ENCODE data around the gene CARD16.
"Not testable (repeated sequence)": the region's sequence is repeated elsewhere in the genome, so short reads cannot be mapped to it uniquely, and the experiment has no call there.

Gene CARD16

DNA sequence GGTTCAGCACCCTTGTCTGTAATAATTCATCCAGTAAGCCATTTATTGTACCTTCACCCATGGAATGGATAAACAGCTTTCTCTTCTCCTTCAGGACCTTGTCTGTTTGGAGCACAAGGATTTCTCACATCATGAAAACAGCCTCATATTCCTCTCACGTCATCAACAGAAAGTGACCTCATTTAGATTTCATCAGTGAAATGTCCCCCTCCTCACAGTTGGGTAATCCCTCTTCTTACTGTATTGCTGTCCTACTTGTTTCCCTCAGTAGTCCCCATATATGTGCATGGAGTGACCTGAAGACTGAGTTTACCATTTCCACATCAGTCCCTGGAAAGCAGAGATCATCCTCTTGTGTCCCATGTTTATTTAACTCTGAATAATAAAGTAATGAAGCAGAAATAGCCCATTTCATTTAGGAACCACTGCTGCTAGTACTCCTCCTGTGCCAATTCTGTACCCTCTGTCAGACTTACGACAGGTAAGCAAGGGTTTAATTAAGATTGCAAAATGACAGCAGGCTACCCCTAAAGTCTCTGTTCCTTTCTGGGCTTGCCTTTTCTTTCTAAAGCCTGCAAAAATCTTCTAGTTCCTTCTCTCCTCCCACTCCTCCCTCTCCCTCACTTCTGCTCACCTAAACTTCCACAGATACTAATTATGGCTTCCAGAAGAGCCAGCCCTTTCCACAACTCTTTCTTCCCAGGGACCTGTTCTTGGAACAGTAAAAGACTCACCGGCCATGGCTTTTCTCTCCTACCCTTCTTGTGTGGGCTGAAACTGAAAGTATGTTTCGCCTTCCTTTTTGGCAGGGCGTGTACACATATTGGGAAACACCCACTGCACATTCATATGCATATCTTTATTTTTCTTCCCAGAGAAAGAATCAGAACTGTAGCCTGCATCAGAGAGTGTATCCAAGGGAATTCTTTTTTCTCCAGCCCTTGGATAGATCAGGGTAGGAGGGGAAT is at the start of gene CARD16:
CARD16 (minus strand) TSS at position 779 of the 968 bp plus-strand sequence; CDS start at position 741, 38 bp downstream.
- not testable (repeated sequence) for H3K9ac ChIP-seq (ENCODE audit: insufficient read length); DNase-seq (ENCODE audit: low read depth, low spot score); H3K9me3 ChIP-seq (ENCODE audit: low read depth, low read length); H3K36me3 ChIP-seq (ENCODE audit: insufficient read depth, low read length); H3K27ac ChIP-seq
- 0 out of 2 replicates have a peak within 1 kb of the TSS, but pooled peaks have one; percentile 15 for H3K4me3 ChIP-seq

DNA sequence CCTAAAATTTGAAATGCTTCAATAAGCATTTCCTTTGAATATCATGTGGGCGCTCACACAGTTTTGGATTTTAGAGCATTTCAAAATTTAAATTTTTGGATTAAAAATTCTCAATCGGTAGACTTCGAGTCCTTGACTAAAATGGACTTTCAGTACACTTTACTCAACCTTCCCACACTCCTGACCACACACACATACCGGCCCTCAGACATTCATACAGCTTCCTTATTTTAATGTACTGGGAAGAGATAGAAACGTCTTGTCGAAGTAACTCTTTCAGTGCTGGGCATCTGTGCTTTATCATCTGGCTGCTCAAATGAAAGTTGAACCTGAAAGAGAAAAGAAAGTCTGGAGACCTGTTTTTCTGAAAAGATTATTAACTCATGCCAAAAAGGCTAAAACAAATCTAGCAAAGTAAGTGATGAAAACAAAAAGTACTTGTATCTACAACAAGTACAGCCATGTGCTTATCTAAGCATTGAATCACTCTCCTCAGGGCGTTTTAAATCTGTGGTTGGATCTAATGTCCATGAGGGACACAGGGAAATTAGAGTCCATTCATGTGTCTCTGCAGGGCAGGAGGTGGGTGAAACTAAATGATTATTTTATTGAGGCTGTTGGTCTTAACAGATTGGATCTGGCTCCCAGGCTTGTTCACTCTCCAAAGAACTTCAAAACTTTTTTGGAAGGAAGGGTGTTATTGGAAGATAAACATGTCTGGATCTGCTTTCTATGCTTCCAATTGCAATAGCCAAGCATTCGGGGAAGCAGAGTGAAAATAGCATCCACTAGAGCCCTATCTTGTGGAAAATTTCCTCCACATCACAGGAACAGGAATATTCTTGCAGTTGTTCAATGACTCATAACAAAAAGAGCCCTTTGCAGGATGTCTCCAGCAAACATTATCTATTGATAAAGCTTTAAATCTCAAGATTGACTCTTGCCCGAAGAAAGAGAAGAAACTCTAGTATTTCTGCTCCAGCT is 47.4 kb upstream of the CARD16 start:
- H3K27ac ChIP-seq = no peak overlapping the region
- no peak for DNase-seq (ENCODE audit: low read depth, low spot score)
- no peaks in the 10 kb centered on the region for H3K9me3 ChIP-seq (ENCODE audit: low read depth, low read length)
- TF ChIP-seq FOXP2 (optimal IDR thresholded peaks at IDR 0.05; ENCODE audit: control extremely low read depth, extremely low read length, insufficient read depth) (no peak), EZH2 (IDR thresholded peaks at IDR 0.05) (no peak), POLR2AphosphoS5 (IDR thresholded peaks at IDR 0.05; ENCODE audit: borderline replicate concordance, low read depth, low read length) (no peak)
- no peak overlapping the region for H3K4me3 ChIP-seq
- no peak overlapping the region for H3K9ac ChIP-seq (ENCODE audit: insufficient read length)
- H3K36me3 ChIP-seq (ENCODE audit: insufficient read depth, low read length) = no peaks in the 10 kb centered on the region

DNA sequence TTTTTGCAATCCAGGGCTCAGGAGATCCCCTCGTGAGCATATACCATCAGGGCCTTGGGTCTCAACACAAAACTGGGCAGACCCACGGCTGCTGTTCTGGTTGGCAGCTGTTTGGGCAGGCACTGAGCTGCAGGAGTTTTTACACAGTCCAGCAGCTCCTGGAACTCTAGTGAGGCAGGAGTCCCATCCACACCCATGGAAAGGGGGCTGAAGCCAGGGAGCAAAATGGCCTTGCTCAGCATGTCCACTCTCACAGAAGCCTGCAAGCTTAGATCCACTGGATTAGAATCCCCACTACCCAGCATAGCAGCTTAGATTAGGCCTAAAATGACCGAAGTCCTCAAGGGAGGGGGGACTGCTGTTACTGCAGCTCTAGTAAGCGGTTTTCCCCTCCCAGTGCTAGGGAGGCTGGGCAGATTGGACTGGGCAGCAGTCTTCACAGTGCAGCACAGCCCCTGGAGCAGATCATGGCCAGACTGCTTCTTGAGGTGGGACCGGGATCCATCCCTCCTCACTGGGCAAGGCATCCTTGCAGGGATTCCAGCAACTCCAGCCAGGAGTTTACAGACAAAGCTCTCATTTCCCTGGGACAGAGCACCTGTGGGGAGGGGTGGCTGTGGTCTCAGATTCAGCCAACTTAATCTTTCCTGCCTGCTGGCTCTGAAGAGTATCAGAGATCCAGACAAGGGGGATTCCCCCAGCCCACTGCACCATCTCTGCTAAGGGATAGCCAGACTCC is 36.4 kb upstream of the CARD16 start:
- no peak for DNase-seq (ENCODE audit: low read depth, low spot score)
- Histone ChIP-seq H3K9me3 (ENCODE audit: low read depth, low read length) (no peaks in the 10 kb centered on the region), H3K36me3 (ENCODE audit: insufficient read depth, low read length) (no peaks in the 10 kb centered on the region), H3K9ac (ENCODE audit: insufficient read length) (no peak overlapping the region), H3K4me3 (no peak overlapping the region), H3K27ac (no peak overlapping the region)
- TF ChIP-seq EZH2 (IDR thresholded peaks at IDR 0.05) (no peak), FOXP2 (optimal IDR thresholded peaks at IDR 0.05; ENCODE audit: control extremely low read depth, extremely low read length, insufficient read depth) (no peak), POLR2AphosphoS5 (IDR thresholded peaks at IDR 0.05; ENCODE audit: borderline replicate concordance, low read depth, low read length) (no peak)

DNA sequence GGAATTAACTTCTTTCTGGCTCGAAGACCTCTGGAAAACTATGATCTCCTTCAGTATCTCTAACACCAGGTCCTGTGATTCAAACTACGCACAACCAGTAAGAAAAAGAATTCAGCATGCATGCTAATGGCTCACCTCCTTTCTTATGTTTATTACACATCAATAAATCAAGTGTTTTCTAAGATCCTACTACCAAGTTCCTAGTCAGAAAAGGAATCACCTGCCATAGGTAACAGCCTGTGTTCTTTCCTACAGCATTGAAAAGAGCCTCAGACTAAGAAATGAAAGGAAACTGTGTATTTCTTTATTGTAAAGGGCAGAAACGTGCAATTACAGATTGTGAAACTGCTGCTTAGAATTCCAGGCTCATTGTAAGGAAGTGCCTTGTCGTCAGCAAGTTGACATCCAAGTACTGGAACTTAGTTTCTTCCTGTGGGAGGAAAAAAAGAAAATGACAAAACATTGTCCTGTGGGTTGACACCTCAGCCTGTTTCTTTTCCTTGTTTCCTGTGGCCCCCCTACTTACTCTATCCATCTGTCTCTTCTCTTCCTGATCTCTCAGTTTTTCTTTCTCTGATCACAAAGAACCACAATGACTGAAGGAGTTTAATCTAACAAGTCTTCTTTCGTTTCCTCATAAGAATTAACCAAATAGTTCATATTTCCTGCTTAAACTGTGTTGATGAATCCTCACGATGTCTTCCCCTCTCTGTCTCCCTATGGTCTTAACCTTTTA is 35.2 kb upstream of the CARD16 start:
- DNase-seq (ENCODE audit: low read depth, low spot score); H3K9ac ChIP-seq (ENCODE audit: insufficient read length); H3K27ac ChIP-seq; H3K9me3 ChIP-seq (ENCODE audit: low read depth, low read length); H3K36me3 ChIP-seq (ENCODE audit: insufficient read depth, low read length): not testable (repeated sequence)
- peak overlapping the region; percentile 18; the same call in 1 of the 2 replicates for H3K4me3 ChIP-seq

DNA sequence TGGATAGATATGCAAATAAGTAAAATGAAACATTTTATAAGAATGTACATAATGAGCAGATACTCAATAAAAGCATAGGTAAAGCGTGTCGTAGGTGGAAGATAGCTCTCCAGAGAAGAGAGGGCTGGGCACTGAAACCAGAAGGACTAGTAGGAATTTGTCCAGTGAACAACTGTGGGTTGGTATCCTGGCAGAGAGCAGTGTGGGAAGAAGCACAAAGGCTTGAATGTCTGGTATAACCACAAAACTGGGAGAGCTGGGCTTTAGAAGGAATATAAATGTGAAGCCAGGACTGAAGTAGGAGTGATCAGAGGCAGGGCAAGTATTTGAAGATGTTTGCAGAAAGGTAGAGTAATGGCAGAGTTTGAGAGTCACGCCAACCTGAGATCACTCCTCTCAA is 33.1 kb upstream of the CARD16 start:
- no peaks in the 10 kb centered on the region for H3K9me3 ChIP-seq (ENCODE audit: low read depth, low read length)
- no peak overlapping the region for H3K4me3 ChIP-seq
- TF ChIP-seq FOXP2 (optimal IDR thresholded peaks at IDR 0.05; ENCODE audit: control extremely low read depth, extremely low read length, insufficient read depth) (no peak), EZH2 (IDR thresholded peaks at IDR 0.05) (no peak), POLR2AphosphoS5 (IDR thresholded peaks at IDR 0.05; ENCODE audit: borderline replicate concordance, low read depth, low read length) (no peak)
- no peak overlapping the region for H3K9ac ChIP-seq (ENCODE audit: insufficient read length)
- no peaks in the 10 kb centered on the region for H3K36me3 ChIP-seq (ENCODE audit: insufficient read depth, low read length)
- DNase-seq (ENCODE audit: low read depth, low spot score) = no peak
- no peak overlapping the region for H3K27ac ChIP-seq

DNA sequence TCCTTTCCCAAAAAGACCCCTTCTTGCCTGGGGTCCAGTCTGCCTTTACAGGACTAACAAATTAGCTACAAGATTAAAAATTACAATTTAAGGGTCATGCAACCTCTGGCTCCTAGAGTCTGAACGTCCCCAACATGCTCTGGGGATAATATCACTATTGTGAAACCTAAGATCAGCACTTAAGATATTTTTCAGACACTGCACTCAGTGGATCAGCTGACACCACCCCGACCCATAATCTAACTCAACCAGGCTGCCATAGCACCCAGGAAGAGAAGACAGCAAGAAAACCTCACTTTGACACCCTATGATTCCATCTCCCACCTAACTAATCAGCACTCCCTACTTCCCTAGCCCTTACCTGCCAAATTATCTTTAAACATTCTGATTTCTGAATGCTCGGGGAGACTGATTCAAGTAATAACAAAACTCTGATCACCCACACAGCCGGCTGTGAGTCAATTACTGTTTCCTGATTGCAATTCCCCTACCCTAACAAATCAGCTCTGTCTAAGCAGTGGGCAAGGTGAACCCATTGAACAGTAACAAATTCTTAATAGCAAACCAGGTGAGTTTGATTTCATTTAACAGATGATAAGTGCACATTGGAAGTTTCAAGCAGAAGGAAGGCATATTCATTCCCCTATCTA is 32.1 kb upstream of the CARD16 start:
- not testable (repeated sequence) for H3K4me3 ChIP-seq; H3K9ac ChIP-seq (ENCODE audit: insufficient read length); H3K36me3 ChIP-seq (ENCODE audit: insufficient read depth, low read length); H3K27ac ChIP-seq; H3K9me3 ChIP-seq (ENCODE audit: low read depth, low read length); DNase-seq (ENCODE audit: low read depth, low spot score)

DNA sequence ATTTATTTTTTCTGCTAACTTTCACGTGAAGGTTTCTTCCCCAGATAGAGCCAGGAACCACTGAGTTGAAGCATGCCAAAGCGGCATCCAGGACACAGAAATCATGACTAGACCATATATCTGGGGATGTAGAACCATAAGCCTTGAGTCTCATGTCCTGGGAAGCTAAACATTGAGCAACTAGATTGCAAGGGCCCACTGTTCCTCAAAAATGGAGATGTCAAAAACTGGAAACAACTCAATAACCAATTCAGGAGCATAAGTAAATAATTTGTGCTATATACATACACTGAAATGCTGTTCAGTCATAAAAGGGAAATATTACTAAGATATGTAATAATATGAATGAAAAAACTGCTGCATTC is 29.0 kb upstream of the CARD16 start:
- H3K9ac ChIP-seq (ENCODE audit: insufficient read length) = no peak overlapping the region
- no peaks in the 10 kb centered on the region for H3K9me3 ChIP-seq (ENCODE audit: low read depth, low read length)
- H3K4me3 ChIP-seq = no peak overlapping the region
- no peaks in the 10 kb centered on the region for H3K36me3 ChIP-seq (ENCODE audit: insufficient read depth, low read length)
- TF ChIP-seq EZH2 (IDR thresholded peaks at IDR 0.05) = no peak
- TF ChIP-seq POLR2AphosphoS5 (IDR thresholded peaks at IDR 0.05; ENCODE audit: borderline replicate concordance, low read depth, low read length) = no peak
- TF ChIP-seq FOXP2 (optimal IDR thresholded peaks at IDR 0.05; ENCODE audit: control extremely low read depth, extremely low read length, insufficient read depth) = no peak
- H3K27ac ChIP-seq = no peak overlapping the region
- no peak for DNase-seq (ENCODE audit: low read depth, low spot score)

All from SK-N-MC (cell line).